SK-N-SH (cell line): ENCODE data around the gene MYO1E.
A peak's percentile ranks its signal among the peaks of the same experiment; 100 is the strongest.

Experiments
- CHD2 ChIP-seq: fragments of 150-350 bp; IDR thresholded peaks from 2 replicates; pipeline ENCODE4 v1.6.1; 2018; ENCODE audit warnings: low read length; ENCODE audit not compliant: partially characterized antibody
- CTCF ChIP-seq: fragments of 200-600 bp; sonication (generic); IDR thresholded peaks from 2 replicates; pipeline ENCODE4 v1.6.1; 2017; ENCODE audit warnings: antibody characterized with exemption, mild to moderate bottlenecking, moderate library complexity
- EP300 ChIP-seq, 2 experiments: IDR thresholded peaks; 2 replicates each; pipeline versions ENCODE4 v1.4.0 to v1.6.1; 2012; ENCODE audit warnings: borderline replicate concordance in 1 of 2, low read depth in 1 of 2, low read length in 1 of 2
- FOXM1 ChIP-seq: IDR thresholded peaks from 2 replicates; pipeline ENCODE4 v1.4.0; 2012; ENCODE audit warnings: low read depth, mild to moderate bottlenecking
- JUND ChIP-seq: IDR thresholded peaks from 2 replicates; pipeline ENCODE4 v1.4.0; 2012
- MEF2A ChIP-seq: IDR thresholded peaks from 2 replicates; pipeline ENCODE4 v1.4.0; 2012; ENCODE audit warnings: low read depth, borderline replicate concordance
- POLR2AphosphoS5 ChIP-seq: IDR thresholded peaks from 2 replicates; pipeline ENCODE4 v1.6.1; 2012; ENCODE audit warnings: low read depth, low read length
- RAD21 ChIP-seq: IDR thresholded peaks from 2 replicates; pipeline ENCODE4 v1.6.1; 2012; ENCODE audit warnings: mild to moderate bottlenecking, low read length
- RCOR1 ChIP-seq: fragments of 150-350 bp; IDR thresholded peaks from 2 replicates; pipeline ENCODE4 v1.6.1; 2017; ENCODE audit warnings: antibody characterized with exemption, low read length
- RFX5 ChIP-seq: IDR thresholded peaks from 2 replicates; pipeline ENCODE4 v1.6.1; 2012; ENCODE audit warnings: mild to moderate bottlenecking, improper control_type of control experiment, low read length
- TF ChIP-seq, protein P1 (sequence below): IDR thresholded peaks from 2 replicates; pipeline ENCODE4 v1.6.1; 2012; ENCODE audit warnings: mild to moderate bottlenecking, low read depth, low read length, moderate library complexity

DNA sequence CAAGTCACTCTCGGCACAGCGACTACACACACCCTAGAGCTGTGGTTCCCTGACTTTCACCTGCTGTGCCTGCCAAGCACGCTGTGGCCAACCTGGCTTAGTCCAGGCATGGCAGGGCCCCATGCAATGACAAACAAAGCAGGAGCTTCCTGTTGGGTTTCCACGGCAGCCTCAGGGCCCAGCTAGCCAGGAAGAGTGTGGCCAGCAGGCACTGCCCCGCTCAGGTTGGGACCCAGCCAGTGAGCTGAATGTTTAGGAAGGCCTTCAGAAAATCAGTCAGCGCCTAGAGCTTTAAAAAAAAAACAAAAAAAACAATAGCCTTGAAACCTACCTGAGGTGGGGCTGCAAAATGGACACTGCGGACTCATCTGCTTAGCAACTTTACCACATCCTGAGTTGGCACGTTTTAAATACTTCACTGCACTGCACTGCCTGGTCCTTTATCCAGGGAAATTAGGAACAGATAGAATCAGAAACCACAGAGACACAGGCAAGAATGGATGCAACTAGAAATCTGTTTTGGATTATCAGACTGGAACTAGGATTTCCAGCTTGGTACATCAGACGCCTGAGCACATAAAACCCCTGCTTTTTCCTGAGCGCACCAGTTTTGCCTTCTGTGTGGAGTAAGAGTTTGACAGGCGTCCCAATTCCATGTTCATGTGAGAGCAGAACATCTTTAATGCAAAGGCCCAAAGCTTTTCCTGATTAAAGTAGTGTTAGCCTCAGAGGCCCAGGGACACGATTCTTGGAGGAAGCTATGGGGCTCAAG lies 202.2 kb downstream of the MYO1E start:
- no peak for TF ChIP-seq RFX5
- peak; percentile 72 for TF ChIP-seq POLR2AphosphoS5
- TF ChIP-seq RAD21, result no peak
- no peak for TF ChIP-seq CTCF
- TF ChIP-seq, protein P1, sequence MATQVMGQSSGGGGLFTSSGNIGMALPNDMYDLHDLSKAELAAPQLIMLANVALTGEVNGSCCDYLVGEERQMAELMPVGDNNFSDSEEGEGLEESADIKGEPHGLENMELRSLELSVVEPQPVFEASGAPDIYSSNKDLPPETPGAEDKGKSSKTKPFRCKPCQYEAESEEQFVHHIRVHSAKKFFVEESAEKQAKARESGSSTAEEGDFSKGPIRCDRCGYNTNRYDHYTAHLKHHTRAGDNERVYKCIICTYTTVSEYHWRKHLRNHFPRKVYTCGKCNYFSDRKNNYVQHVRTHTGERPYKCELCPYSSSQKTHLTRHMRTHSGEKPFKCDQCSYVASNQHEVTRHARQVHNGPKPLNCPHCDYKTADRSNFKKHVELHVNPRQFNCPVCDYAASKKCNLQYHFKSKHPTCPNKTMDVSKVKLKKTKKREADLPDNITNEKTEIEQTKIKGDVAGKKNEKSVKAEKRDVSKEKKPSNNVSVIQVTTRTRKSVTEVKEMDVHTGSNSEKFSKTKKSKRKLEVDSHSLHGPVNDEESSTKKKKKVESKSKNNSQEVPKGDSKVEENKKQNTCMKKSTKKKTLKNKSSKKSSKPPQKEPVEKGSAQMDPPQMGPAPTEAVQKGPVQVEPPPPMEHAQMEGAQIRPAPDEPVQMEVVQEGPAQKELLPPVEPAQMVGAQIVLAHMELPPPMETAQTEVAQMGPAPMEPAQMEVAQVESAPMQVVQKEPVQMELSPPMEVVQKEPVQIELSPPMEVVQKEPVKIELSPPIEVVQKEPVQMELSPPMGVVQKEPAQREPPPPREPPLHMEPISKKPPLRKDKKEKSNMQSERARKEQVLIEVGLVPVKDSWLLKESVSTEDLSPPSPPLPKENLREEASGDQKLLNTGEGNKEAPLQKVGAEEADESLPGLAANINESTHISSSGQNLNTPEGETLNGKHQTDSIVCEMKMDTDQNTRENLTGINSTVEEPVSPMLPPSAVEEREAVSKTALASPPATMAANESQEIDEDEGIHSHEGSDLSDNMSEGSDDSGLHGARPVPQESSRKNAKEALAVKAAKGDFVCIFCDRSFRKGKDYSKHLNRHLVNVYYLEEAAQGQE, result peak; percentile 8; the same call in 1 of the 2 replicates
- peak; percentile 44 for TF ChIP-seq CHD2
- TF ChIP-seq JUND, result peak; percentile 48
- peak; percentile 42; the same call in 1 of the 2 replicates for TF ChIP-seq RCOR1
- TF ChIP-seq FOXM1, result no peak
- peak in 1 of 2 experiments; percentile 71; a peak in 2 of 4 replicates for TF ChIP-seq EP300 (IDR thresholded peaks at IDR 0.05; ENCODE audit: borderline replicate concordance in 1 of 2, low read depth in 1 of 2, low read length in 1 of 2)
- TF ChIP-seq MEF2A, result no peak
